AG09319 (cell line): ENCODE data around the gene FAM83D.

ENCODE experiments used
- DNase-seq: peaks from one replicate; pipeline ENCODE4 v3.0.0-alpha.2; 2010; ENCODE audit warnings: low read depth; ENCODE audit errors: extremely low read depth
- TF ChIP-seq, protein P1 (sequence below): IDR thresholded peaks from 2 replicates; pipeline ENCODE4 v1.5.1; 2011; ENCODE audit warnings: low read depth, mild to moderate bottlenecking, inconsistent platforms, low read length, moderate library complexity

Gene FAM83D

DNA sequence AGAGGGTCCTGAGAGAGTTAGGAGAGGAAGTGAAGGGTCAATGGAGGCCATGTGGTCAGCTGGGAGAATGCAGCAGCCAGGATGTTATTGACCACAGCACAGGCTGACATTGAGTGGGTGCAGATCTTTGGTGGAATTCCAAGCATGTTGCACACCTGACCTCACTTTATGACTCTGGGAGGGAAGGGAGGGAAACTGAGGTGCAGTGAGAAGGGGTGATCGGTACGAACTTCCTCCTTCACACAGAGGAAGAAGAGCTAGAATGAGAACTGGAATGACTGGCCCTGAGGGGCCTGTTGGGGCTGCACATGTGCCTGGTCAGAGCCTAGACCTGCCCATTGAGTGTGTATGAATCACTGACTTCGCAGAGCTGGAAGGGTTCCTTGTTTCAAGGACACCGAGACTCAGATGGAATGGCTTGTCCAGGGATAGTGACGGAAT is 9.8 kb downstream of the FAM83D start:
- TF ChIP-seq, protein P1, sequence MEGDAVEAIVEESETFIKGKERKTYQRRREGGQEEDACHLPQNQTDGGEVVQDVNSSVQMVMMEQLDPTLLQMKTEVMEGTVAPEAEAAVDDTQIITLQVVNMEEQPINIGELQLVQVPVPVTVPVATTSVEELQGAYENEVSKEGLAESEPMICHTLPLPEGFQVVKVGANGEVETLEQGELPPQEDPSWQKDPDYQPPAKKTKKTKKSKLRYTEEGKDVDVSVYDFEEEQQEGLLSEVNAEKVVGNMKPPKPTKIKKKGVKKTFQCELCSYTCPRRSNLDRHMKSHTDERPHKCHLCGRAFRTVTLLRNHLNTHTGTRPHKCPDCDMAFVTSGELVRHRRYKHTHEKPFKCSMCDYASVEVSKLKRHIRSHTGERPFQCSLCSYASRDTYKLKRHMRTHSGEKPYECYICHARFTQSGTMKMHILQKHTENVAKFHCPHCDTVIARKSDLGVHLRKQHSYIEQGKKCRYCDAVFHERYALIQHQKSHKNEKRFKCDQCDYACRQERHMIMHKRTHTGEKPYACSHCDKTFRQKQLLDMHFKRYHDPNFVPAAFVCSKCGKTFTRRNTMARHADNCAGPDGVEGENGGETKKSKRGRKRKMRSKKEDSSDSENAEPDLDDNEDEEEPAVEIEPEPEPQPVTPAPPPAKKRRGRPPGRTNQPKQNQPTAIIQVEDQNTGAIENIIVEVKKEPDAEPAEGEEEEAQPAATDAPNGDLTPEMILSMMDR, result no peak
- no peak for DNase-seq

DNA sequence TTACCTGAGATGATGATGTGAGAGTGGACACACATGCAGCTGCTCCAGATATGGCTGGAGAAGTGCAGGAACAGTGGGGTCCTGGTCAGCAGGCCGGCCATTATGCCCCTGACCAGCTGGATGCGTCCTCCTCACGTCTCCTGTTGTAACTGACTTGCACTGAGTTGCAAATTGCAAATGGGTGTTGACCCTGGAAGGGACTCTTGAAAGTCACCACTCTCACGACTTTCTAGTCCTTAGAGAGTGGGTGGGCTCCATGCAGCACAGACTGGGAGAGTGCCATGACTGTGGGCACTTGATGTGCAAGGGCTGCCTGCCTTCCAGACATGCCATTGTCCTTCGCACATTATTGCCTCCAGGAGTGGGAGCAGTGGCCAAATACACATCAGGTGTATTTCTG is 10.8 kb downstream of the FAM83D start:
- DNase-seq, result no peak
- TF ChIP-seq, protein P1, result no peak

DNA sequence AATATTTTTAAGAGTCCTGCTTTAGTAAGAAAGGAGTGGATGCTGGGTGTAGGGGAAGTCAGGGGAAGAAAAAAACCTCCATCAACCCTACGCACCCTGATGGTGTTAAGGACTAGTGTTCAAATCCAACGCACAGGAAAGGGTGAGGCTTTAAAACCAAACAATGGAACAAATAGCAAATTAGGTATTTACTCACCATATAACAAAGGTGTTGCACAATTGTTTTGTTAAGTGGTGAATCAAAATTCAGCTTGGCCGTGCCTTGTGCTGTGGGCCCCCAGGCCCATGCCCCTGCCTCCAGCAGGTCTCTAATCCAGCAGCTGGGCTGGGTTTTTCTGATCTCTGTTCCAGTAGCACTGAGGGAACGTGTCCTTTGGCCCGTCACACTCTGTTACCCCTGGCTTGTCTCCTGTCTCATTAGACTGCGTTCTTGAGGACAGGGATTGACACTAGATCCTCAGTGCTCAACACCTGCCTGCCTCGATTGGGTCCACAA is 11.8 kb downstream of the FAM83D start:
- DNase-seq, result no peak
- TF ChIP-seq, protein P1, result no peak

DNA sequence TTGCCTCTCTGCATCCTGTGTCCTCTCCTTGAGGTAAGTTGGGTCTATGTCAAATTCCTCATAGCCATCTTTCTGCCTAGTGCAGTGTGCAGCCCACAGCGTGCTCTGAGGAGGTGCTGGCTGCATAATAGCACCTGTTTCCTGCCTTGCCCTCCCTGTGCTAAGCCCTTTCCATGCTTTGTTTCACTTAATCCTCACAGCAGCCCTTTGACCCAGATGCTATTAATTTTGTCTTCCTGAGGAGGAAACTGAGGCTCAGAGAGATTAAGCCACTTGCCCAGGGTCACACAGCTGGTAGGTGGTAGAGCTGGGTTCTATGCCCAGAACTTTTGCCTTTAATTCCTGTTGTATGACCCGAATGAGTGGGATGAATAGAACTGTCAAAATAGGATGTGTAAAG is 13.5 kb downstream of the FAM83D start:
- DNase-seq, result no peak
- TF ChIP-seq, protein P1, result no peak

DNA sequence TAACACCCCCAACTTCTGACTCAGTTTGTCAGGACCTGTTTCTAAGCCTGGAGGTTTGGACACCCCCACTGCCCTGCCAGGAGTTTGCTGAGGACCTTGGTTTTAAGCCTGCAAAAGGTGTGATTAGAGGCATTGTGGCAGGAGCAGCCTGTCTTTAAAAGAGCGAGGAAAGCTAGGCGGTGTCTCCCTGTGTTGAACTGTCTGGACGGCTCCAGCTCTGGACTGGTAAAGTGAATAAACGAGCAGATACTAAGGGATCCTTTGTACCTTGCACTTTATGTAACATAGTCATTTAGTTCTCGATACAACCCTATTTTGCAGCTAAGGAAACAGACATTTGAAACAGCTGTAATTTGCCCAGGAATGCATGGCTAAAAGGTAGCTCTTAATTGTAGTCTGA is 14.4 kb downstream of the FAM83D start:
- TF ChIP-seq, protein P1, result no peak
- no peak for DNase-seq

DNA sequence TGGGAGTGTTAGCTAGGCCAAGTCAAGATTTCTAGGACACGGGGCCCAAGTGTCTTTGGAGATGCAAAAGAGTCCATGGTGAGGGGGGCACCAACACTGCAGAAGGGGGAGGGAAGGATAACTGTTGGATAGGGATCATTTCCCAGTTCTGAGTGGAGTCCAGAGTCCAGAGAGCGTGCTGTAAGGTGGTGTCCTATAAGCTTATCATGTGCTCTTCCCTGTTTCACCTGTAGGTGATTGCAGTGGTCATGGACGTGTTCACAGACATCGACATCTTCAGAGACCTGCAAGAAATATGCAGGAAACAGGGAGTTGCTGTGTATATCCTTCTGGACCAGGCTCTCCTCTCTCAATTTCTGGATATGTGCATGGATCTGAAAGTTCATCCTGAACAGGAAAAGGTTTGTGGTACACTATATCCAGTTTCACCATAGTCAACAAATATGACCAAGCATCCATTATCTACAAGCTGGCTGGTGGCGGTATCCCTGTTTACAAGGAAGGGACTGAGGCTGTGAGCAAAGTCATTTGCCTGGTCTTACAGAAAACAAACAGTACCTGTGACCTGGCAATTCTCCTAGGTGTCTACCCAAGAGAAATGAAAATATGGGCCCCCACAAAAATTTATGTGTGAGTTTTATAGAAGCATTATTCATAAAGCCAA is 15.6 kb downstream of the FAM83D start:
- TF ChIP-seq, protein P1, result no peak
- DNase-seq, result no peak

DNA sequence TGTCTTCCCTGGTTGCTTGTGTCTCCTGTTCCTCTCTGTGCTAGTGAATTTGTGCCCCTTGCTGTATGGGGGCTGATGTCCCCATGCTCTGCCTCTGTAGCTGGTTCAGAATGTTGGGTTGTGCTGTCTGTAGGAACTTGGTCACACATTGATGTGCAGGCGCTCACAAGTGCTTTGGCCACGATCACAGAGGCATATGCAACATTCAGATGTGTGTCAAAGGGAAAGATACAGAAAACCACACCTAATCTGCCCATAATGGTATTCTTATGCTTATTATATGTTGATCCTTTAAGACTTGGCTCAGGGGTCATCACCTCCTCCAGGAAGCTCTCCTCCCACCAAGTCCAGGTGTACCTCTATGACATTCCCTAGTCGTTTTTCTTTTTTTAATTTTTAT is 18.8 kb downstream of the FAM83D start:
- TF ChIP-seq, protein P1, result no peak
- DNase-seq, result no peak
